Activated CD4-positive, alpha-beta T cell treated with anti-CD3 and anti-CD28 coated beads for 36 hours (primary cell): ENCODE data around the gene DDX46. TPM values are rescaled to one million over a fixed set of nuclear protein-coding genes. Genes with fewer than 3 reads are reported as not detected.
"Not testable (repeated sequence)": the region's sequence is repeated elsewhere in the genome, so short reads cannot be mapped to it uniquely, and the experiment has no call there.

ENCODE experiments used
- ATAC-seq: fragments of 200-7000 bp; cut with Tn5 transposase; one replicate; pipeline ENCODE4 v1.10.0; 2021; ENCODE audit warnings: mild to moderate bottlenecking, moderate library complexity
- CTCF ChIA-PET: fragments of 350-600 bp; sonication (Branson Sonifier 250); formaldehyde crosslinking; loops from one replicate; lab custom pipeline; 2021; ENCODE audit warnings: antibody characterized with exemption; lab: Charles Lee
- POLR2A ChIA-PET: fragments of 350-600 bp; sonication (Branson Sonifier 250); formaldehyde crosslinking; loops from one replicate; lab custom pipeline; 2021; ENCODE audit warnings: antibody characterized with exemption, inconsistent platforms; lab: Charles Lee
- DNase-seq: peaks from one replicate; pipeline ENCODE4 v3.0.0-alpha.2; 2020
- H3K27ac Mint-ChIP-seq: one replicate; pipeline ENCODE4 v1.8.0; 2021; ENCODE audit warnings: mixed read lengths
- H3K27me3 Mint-ChIP-seq: one replicate; pipeline ENCODE4 v1.8.0; 2021; ENCODE audit warnings: mixed read lengths
- H3K36me3 Mint-ChIP-seq: one replicate; pipeline ENCODE4 v1.8.0; 2021; ENCODE audit warnings: low read depth, mixed read lengths
- H3K4me1 Mint-ChIP-seq: one replicate; pipeline ENCODE4 v1.8.0; 2021; ENCODE audit warnings: mixed read lengths
- H3K4me3 Mint-ChIP-seq: one replicate; pipeline ENCODE4 v1.8.0; 2021; ENCODE audit warnings: mild to moderate bottlenecking, moderate library complexity, mixed read lengths
- H3K9me3 Mint-ChIP-seq: one replicate; pipeline ENCODE4 v1.8.0; 2021; ENCODE audit warnings: low read depth, mixed read lengths
- intact Hi-C, 2 experiments: fragments of 100-400 bp; cut with DNase I in 1 of 2; cut with micrococcal nuclease in 1 of 2; formaldehyde crosslinking; loops; one replicate each; pipeline versions ENCODE4 v1.14.2 to v1.15.1; 2022 to 2024; cut with DNase I, micrococcal nuclease
- total RNA-seq, 2 experiments: library from RNA; stranded (reverse); gene quantifications; one replicate each; pipeline ENCODE4 v1.2.3, GENCODE V29; 2021

The DDX46 gene, protein sequence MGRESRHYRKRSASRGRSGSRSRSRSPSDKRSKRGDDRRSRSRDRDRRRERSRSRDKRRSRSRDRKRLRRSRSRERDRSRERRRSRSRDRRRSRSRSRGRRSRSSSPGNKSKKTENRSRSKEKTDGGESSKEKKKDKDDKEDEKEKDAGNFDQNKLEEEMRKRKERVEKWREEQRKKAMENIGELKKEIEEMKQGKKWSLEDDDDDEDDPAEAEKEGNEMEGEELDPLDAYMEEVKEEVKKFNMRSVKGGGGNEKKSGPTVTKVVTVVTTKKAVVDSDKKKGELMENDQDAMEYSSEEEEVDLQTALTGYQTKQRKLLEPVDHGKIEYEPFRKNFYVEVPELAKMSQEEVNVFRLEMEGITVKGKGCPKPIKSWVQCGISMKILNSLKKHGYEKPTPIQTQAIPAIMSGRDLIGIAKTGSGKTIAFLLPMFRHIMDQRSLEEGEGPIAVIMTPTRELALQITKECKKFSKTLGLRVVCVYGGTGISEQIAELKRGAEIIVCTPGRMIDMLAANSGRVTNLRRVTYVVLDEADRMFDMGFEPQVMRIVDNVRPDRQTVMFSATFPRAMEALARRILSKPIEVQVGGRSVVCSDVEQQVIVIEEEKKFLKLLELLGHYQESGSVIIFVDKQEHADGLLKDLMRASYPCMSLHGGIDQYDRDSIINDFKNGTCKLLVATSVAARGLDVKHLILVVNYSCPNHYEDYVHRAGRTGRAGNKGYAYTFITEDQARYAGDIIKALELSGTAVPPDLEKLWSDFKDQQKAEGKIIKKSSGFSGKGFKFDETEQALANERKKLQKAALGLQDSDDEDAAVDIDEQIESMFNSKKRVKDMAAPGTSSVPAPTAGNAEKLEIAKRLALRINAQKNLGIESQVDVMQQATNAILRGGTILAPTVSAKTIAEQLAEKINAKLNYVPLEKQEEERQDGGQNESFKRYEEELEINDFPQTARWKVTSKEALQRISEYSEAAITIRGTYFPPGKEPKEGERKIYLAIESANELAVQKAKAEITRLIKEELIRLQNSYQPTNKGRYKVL
- total RNA-seq = 10 to 100 TPM; 63.5 to 86.7 TPM

DNA sequence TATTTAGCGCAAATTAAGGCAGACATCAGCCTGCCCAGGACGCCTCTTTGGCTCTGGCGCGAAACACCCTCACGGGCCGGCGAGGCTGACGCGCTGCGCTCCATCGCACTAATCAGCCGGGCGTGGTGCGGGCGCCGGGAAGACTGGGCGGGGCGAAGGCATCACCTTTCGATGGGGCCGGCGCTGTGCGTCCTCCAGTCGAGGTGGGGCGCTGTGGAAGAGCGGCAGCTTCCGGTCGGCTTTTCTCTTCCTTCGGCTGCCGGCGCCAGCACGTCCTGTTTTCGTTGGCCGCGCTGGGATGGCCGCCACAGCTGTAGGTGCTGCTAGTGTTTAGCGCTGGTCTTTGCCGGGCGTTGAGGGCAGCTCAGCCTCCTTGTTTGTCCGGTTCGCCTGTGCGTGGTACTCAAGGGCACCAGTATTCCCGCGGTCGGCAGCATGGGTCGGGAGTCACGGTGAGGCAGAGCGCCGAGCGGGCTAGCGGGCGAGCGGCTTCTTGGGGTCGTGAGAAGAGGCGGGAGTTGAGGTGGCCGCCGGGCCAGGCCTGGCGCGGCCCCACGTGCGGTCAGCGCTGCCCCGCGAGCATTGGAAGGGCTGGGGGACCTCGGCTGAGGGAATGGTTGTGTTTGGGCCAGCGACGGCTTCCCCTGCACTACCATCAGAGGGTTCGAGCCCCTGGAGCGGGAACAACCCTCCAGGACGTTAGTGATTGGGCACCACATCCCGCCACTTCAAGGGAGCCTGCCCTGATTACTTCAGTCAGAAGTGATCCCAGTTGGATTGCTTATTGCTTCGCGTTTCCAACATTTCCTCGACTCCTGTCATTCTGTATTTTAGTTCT is at the start of gene DDX46:
TSS of gene DDX46 (plus strand) at position 276 of the 838 bp plus-strand sequence. CDS start at position 436, 160 bp downstream.
- Mint-ChIP-seq H3K27me3 (no peaks in the 10 kb centered on the region), H3K4me3 (peak within 1 kb of the TSS; percentile 94), H3K9me3 (no peaks in the 10 kb centered on the region), H3K27ac (peak within 1 kb of the TSS; percentile 89), H3K36me3 (peaks cover 3% of the 10 kb centered on the region), H3K4me1 (peaks cover 29% of the 10 kb centered on the region)
- CTCF ChIA-PET = interaction anchor here (0.7 to 4.4 kb wide), 8 partner anchors 15 to 172 kb away, joined by 3 to 50 read pairs (median 4); partner anchors contain the start of gene CAMLG
- POLR2A ChIA-PET = interaction anchor here (0.6 to 2.9 kb wide), 5 partner anchors 19 to 530 kb away, joined by 3 to 19 read pairs (median 4); partner anchors contain the start of genes C5orf24 and CAMLG
- intact Hi-C loops = loop anchor here (1.0 to 2.0 kb wide), 11 partner anchors 20 to 753 kb away; partner anchors contain the start of genes CAMLG (in 2 of the 2), PCBD2 (in 2 of the 2), SAR1B (in 2 of the 2) and SEC24A (in 2 of the 2)
- DNase-seq (peak; percentile 98), ATAC-seq (peak; percentile 99)

DNA sequence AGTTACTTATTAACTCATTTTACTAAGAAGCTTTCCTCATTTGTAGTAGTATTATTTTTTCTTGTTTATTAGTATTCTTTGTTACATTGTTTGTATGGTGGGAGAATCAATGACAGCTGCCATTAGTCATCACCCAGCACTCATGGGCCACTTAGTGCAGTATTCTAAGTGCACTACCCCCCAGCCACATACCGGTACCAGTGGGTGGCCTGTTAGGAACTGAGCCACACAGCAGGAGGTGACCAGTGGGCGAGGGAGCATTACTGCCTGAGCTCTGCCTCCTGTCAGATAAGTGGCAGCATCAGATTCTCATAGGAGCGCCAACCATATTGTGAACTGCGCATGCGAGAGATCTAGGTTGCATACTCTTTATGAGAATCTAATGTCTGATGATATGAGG is 44.5 kb upstream of the DDX46 start:
- H3K27me3 Mint-ChIP-seq = no peaks in the 10 kb centered on the region
- H3K4me1 Mint-ChIP-seq = no peaks in the 10 kb centered on the region
- intact Hi-C loops = no loop called here
- H3K27ac Mint-ChIP-seq = no peak overlapping the region
- no peak overlapping the region for H3K4me3 Mint-ChIP-seq
- ChIA-PET POLR2A (interaction anchor here (0.6 kb wide), 1 partner anchor 194 kb away, joined by 6 read pairs; no protein-coding TSS in a partner anchor), CTCF (interaction anchor here (0.6 to 1.4 kb wide), 2 partner anchors 12 to 477 kb away, joined by 3 read pairs; no protein-coding TSS in a partner anchor)
- H3K36me3 Mint-ChIP-seq = peaks cover 32% of the 10 kb centered on the region
- no peak for ATAC-seq
- DNase-seq = no peak
- no peaks in the 10 kb centered on the region for H3K9me3 Mint-ChIP-seq

DNA sequence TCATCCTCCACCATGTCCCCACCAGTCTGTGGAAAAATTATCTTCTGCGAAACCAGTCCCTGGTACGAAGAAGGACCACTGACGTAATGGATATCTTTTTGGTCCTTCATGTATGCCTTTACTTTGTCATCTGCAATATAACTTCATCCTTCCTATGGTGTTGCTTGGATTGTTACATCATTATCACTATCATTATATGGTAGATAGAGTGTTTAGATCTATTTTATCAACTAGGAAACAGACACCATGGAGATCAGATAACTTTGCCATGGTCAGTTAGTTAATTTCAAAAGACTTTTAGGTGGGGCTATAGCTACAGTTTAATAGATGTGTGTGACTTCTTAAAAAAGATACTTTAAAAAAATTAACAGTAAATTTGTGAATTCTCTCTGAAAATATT is 44.0 kb upstream of the DDX46 start:
- POLR2A ChIA-PET = interaction anchor here (0.6 kb wide), 1 partner anchor 193 kb away, joined by 6 read pairs; no protein-coding TSS in a partner anchor

DNA sequence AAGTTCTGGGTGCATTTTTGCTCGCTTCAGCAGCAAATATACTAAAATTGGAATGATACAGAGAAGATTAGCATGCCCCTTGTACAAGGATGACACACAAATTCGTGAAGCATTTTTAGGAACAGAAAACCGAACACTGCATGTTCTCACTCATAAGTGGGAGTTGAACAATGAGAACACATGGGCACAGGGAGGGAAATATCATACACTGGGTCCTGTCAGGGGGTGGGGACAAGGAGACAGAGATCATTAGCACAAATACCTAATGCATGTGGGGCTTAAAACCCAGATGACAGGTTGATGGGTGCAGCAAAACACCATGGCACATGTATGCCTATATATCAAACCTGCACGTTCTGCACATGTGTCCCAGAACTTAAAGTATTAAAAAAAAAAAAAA is 43.1 kb upstream of the DDX46 start:
- peaks cover 35% of the 10 kb centered on the region for H3K36me3 Mint-ChIP-seq

More for the DNA sequence above, 44.0 kb upstream of the DDX46 start:
- H3K27me3 Mint-ChIP-seq = no peaks in the 10 kb centered on the region
- peaks cover 32% of the 10 kb centered on the region for H3K36me3 Mint-ChIP-seq
- H3K27ac Mint-ChIP-seq = no peak overlapping the region
- no peaks in the 10 kb centered on the region for H3K4me1 Mint-ChIP-seq
- intact Hi-C loops = no loop called here
- CTCF ChIA-PET = interaction anchor here (1.4 kb wide), 1 partner anchor 12 kb away, joined by 3 read pairs; no protein-coding TSS in a partner anchor
- no peak overlapping the region for H3K4me3 Mint-ChIP-seq
- ATAC-seq (no peak), DNase-seq (no peak)
- H3K9me3 Mint-ChIP-seq = no peaks in the 10 kb centered on the region

DNA sequence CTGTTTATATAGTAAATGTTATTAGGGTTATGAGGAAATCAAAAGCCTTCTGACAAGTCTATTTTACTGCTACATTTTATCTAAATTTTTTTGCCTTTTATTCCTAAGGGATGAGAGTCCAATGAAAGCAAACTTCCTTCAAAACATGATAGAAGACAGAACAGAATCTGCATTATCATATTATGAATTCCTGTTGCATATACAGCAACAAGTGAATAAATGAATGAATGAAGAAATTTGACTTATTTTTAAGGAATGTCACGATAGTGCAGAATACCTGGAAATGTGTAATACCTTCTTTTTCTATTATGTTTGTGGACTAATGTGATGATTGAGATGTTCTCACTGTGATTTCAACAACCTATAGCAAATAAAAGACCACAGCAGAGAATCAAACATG is 33.7 kb upstream of the DDX46 start:
- POLR2A ChIA-PET = no interaction called here
- CTCF ChIA-PET = interaction anchor here (0.6 to 2.0 kb wide), 2 partner anchors 11 to 1106 kb away, joined by 3 to 8 read pairs; no protein-coding TSS in a partner anchor
- Mint-ChIP-seq H3K27ac (no peak overlapping the region), H3K27me3 (no peaks in the 10 kb centered on the region), H3K4me1 (no peaks in the 10 kb centered on the region), H3K4me3 (no peak overlapping the region), H3K9me3 (no peaks in the 10 kb centered on the region), H3K36me3 (peaks cover 20% of the 10 kb centered on the region)
- DNase-seq = no peak
- intact Hi-C loops = no loop called here
- ATAC-seq = no peak

More for the DNA sequence above, 43.1 kb upstream of the DDX46 start:
- CTCF ChIA-PET, POLR2A ChIA-PET, H3K27ac Mint-ChIP-seq, DNase-seq, intact Hi-C loops, H3K27me3 Mint-ChIP-seq, H3K4me1 Mint-ChIP-seq, H3K9me3 Mint-ChIP-seq, H3K4me3 Mint-ChIP-seq, ATAC-seq: not testable (repeated sequence)

DNA sequence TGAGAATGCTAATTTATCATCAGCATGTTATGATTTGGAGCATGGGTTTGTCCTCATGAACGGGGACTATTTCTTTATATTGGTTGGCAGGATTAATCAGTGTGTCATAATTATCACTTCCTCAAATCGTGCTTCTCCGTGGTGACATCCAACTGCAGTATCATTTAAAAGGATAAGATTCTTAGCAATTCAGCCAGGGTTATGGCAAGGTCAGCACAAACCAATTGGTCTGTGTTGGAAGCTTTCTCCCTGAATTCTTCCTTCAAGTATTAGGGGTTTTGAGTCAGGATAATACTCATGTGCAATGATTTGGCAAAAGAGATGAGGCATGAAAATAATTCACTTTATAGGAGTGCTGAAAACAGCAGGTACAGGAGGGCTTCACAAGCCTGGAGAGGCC is 25.8 kb upstream of the DDX46 start:
- ChIA-PET CTCF (interaction anchor here (0.7 kb wide), 1 partner anchor 45 kb away, joined by 3 read pairs; no protein-coding TSS in a partner anchor), POLR2A (no interaction called here)
- no peak for ATAC-seq
- DNase-seq = no peak
- Mint-ChIP-seq H3K4me1 (peaks cover 5% of the 10 kb centered on the region), H3K27me3 (no peaks in the 10 kb centered on the region), H3K4me3 (no peak overlapping the region), H3K27ac (no peak overlapping the region), H3K36me3 (no peaks in the 10 kb centered on the region), H3K9me3 (no peaks in the 10 kb centered on the region)
- intact Hi-C loops = no loop called here

DNA sequence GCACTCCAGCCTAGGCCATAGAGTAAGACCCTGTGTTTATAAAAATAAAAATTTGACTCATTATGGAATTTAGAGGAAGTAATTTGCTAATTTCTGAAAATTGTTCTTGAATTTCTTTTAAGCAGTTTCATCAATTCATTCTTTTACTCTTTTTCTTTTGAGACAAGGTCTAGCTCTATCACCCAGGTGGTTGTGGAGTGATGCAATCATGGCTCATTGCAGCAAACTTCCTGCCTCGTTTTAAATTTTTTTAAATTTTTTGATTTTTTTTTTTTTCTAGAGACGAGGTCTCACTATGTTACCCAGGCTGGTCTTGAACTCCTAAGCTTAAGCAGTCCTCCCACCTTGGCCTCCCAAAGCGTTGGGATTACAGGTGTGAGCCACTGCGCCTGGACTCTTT is 23.3 kb upstream of the DDX46 start:
- ATAC-seq (no peak), DNase-seq (peak; percentile 35)
- Mint-ChIP-seq H3K36me3 (peaks cover 5% of the 10 kb centered on the region), H3K4me1 (peaks cover 14% of the 10 kb centered on the region), H3K4me3 (no peak overlapping the region), H3K27me3 (no peaks in the 10 kb centered on the region), H3K27ac (no peak overlapping the region), H3K9me3 (no peaks in the 10 kb centered on the region)
- intact Hi-C loops = loop anchor here (5.0 kb wide), 4 partner anchors 133 to 433 kb away; partner anchors contain the start of gene CDKN2AIPNL (in 1 of the 2)
- CTCF ChIA-PET = interaction anchor here (0.6 to 1.9 kb wide), 4 partner anchors 9 to 560 kb away, joined by 3 to 8 read pairs (median 4); partner anchors contain the start of gene DDX46
- POLR2A ChIA-PET = interaction anchor here (0.6 to 1.0 kb wide), 3 partner anchors 18 to 148 kb away, joined by 3 to 9 read pairs (median 3); no protein-coding TSS in a partner anchor

DNA sequence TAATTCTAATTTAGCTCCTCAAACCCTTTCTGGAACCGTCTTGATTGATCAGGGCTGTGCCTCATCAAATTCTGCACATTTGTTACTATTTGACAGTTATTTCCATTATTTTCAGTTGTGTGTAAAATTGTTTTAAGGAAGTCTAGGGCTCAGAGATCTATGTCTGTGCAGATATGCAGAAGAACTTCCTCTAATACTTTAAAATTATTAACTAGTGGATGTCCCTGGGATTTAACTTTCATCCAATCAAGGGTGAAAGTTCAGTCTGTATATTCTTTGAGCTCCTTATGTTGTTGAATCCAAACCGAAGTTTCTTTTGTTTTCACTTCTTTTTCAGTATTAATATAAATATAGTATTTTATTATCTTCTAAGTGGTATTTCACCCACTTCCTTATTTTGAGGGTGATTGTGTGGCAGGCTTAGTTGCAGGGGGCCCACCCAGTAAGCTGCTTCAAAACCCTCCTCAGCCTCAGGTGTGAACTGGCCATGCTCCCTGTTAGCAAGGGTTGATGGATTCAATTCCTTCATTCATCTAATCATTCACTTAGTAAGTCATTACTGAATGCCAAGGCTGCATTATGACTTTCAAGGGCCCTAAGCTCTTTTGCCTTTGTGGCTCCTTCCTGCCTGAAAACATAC is 22.3 kb upstream of the DDX46 start:
- POLR2A ChIA-PET = interaction anchor here (1.0 kb wide), 1 partner anchor 149 kb away, joined by 3 read pairs; no protein-coding TSS in a partner anchor
- Mint-ChIP-seq H3K27me3 (no peaks in the 10 kb centered on the region), H3K9me3 (no peaks in the 10 kb centered on the region), H3K36me3 (peaks cover 10% of the 10 kb centered on the region), H3K4me3 (no peak overlapping the region), H3K4me1 (peaks cover 24% of the 10 kb centered on the region), H3K27ac (no peak overlapping the region)
- ATAC-seq (no peak), DNase-seq (no peak)
- CTCF ChIA-PET = interaction anchor here (0.9 to 1.9 kb wide), 5 partner anchors 10 to 211 kb away, joined by 3 to 8 read pairs (median 4); partner anchors contain the start of genes DDX46 and JADE2
- intact Hi-C loops = loop anchor here (5.0 kb wide), 4 partner anchors 134 to 434 kb away; partner anchors contain the start of gene CDKN2AIPNL (in 1 of the 2)
